Hepatocyte (in vitro differentiated cells): ENCODE measurements around the gene SUSD3. TPM values are rescaled to one million over a fixed set of nuclear protein-coding genes. Genes with fewer than 3 reads are reported as not detected.

ENCODE experiments used
- DNase-seq: peaks from one replicate; pipeline ENCODE4 v3.0.0-alpha.2; 2016; ENCODE audit warnings: low spot score
- H2AFZ ChIP-seq: fragments of 200-600 bp; sonication (generic); 2 replicates; pipeline ENCODE4 v1.6.0; 2016; ENCODE audit warnings: antibody characterized with exemption, mild to moderate bottlenecking
- H3K27ac ChIP-seq: fragments of 200-600 bp; sonication (generic); 2 replicates; pipeline ENCODE4 v1.5.1; 2016; ENCODE audit warnings: mild to moderate bottlenecking
- H3K27me3 ChIP-seq: fragments of 200-600 bp; sonication (generic); 2 replicates; pipeline ENCODE4 v1.6.1; 2016
- H3K36me3 ChIP-seq: fragments of 200-600 bp; sonication (generic); replicated peaks from 2 replicates; pipeline ENCODE4 v1.5.1; 2016; ENCODE audit warnings: low read depth; ENCODE audit not compliant: insufficient read depth
- H3K4me1 ChIP-seq: fragments of 200-600 bp; sonication (generic); 2 replicates; pipeline ENCODE4 v1.5.1; 2016; ENCODE audit warnings: mild to moderate bottlenecking, moderate library complexity; ENCODE audit not compliant: insufficient read depth
- H3K4me2 ChIP-seq: fragments of 200-600 bp; sonication (generic); 2 replicates; pipeline ENCODE4 v1.6.0; 2016
- H3K4me3 ChIP-seq: fragments of 200-600 bp; sonication (generic); 2 replicates; pipeline ENCODE4 v1.5.1; 2016; ENCODE audit warnings: mild to moderate bottlenecking
- H3K79me2 ChIP-seq: fragments of 200-600 bp; sonication (generic); 2 replicates; pipeline ENCODE4 v1.6.0; 2017; ENCODE audit warnings: mild to moderate bottlenecking
- H3K9me2 ChIP-seq: fragments of 200-600 bp; sonication (generic); replicated peaks from 2 replicates; pipeline ENCODE4 v1.6.0; 2017; ENCODE audit warnings: mild to moderate bottlenecking; ENCODE audit not compliant: insufficient read depth
- H3K9me3 ChIP-seq: fragments of 200-600 bp; sonication (generic); 2 replicates; pipeline ENCODE4 v1.5.1; 2016; ENCODE audit warnings: low read depth, mild to moderate bottlenecking
- H4K20me1 ChIP-seq: fragments of 200-600 bp; sonication (generic); 2 replicates; pipeline ENCODE4 v1.6.0; 2016; ENCODE audit warnings: mild to moderate bottlenecking; ENCODE audit not compliant: insufficient read depth, poor library complexity, severe bottlenecking
- EZH2 ChIP-seq: fragments of 200-600 bp; sonication (generic); IDR thresholded peaks from 2 replicates; pipeline ENCODE4 v1.6.1; 2016; ENCODE audit warnings: antibody characterized with exemption, mild to moderate bottlenecking, borderline replicate concordance
- EZH2phosphoT487 ChIP-seq: fragments of 200-600 bp; sonication (generic); IDR thresholded peaks from one replicate; pipeline ENCODE4 v1.6.1; 2018; ENCODE audit warnings: antibody characterized with exemption, mild to moderate bottlenecking, low read depth, moderate library complexity; ENCODE audit not compliant: unreplicated experiment, severe bottlenecking
- WGBS: methylation state at CpG from one replicate; pipeline ENCODE4 v1.1.6; 2016; ENCODE audit warnings: low lambda C conversion rate; ENCODE audit errors: missing lambda C conversion rate; 5-methylcytosine and 5-hydroxymethylcytosine counted together
- polyA plus RNA-seq: library from polyadenylated mRNA; unstranded; fragments of >200 nt; fragmentation: Nextera tagmentation; extraction: Ambion mirVana; gene quantifications from 2 replicates; pipeline ENCODE4 v1.2.1, GENCODE V29; 2016
- total RNA-seq: library from RNA; depleted of rRNA; stranded (reverse); fragments of >200 nt; gene quantifications from 2 replicates; pipeline ENCODE4 v1.2.3, GENCODE V29; 2014
- TF ChIP-seq, protein P1 (sequence below): fragments of 200-600 bp; sonication (generic); IDR thresholded peaks from 2 replicates; pipeline ENCODE4 v1.5.1; 2016; ENCODE audit warnings: antibody characterized with exemption, mild to moderate bottlenecking; ENCODE audit not compliant: poor library complexity

SUSD3 gene
- total and polyA plus RNA-seq, 2 experiments from 2014 or later = 11.4 to 17.3 TPM

DNA sequence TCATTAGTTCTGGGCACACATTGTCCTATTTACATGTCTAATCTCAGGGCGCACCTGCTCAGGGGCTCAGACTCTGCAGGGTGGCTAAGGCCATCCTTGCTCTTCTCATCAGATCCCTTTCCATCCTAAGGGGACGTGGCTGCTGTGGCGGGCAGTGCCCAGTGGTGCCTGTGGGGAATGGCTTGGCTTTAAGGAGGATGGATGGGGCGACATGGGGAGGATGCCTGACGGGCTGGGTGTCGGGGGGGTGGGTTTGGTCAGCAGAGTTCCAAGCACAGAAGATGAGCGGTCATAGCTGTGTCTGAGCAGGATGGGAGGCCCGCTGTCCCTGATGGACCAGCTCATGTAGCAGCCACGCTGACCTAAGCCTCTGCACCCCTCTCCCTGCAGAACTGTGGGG, 40.9 kb upstream of the SUSD3 start:
- Histone ChIP-seq H3K4me2 (no peak overlapping the region), H3K4me3 (no peak overlapping the region), H3K9me2 (no peaks in the 10 kb centered on the region), H3K79me2 (no peaks in the 10 kb centered on the region), H4K20me1 (no peaks in the 10 kb centered on the region), H3K9me3 (no peaks in the 10 kb centered on the region), H3K36me3 (no peaks in the 10 kb centered on the region), H3K4me1 (no peaks in the 10 kb centered on the region), H2AFZ (no peak overlapping the region), H3K27ac (no peak overlapping the region), H3K27me3 (no peaks in the 10 kb centered on the region)
- 93% methylated on average over 9 of the region's 9 CpGs for WGBS
- no peak for TF ChIP-seq EZH2
- TF ChIP-seq, protein P1, sequence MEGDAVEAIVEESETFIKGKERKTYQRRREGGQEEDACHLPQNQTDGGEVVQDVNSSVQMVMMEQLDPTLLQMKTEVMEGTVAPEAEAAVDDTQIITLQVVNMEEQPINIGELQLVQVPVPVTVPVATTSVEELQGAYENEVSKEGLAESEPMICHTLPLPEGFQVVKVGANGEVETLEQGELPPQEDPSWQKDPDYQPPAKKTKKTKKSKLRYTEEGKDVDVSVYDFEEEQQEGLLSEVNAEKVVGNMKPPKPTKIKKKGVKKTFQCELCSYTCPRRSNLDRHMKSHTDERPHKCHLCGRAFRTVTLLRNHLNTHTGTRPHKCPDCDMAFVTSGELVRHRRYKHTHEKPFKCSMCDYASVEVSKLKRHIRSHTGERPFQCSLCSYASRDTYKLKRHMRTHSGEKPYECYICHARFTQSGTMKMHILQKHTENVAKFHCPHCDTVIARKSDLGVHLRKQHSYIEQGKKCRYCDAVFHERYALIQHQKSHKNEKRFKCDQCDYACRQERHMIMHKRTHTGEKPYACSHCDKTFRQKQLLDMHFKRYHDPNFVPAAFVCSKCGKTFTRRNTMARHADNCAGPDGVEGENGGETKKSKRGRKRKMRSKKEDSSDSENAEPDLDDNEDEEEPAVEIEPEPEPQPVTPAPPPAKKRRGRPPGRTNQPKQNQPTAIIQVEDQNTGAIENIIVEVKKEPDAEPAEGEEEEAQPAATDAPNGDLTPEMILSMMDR = no peak
- no peak for TF ChIP-seq EZH2phosphoT487
- DNase-seq = no peak

DNA sequence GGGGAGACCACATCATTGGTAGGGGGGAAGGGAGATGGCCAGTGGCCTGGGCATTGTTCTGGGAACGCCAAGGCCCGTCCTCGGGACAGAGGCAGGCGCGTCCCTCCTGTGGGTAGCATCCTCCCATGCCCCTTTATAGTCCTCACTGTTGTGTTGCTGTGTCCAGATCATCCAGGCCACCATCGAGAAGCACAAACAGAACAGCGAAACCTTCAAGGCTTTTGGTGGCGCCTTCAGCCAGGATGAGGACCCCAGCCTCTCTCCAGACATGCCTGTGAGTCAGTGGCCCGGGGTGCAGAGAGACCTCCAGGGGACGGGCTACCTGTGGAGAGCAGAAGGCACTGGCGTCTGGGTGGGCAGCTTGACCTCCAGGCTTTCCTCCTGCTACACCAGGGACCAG, 38.4 kb upstream of the SUSD3 start:
- no peaks in the 10 kb centered on the region for H3K27me3 ChIP-seq
- H3K9me2 ChIP-seq = no peaks in the 10 kb centered on the region
- TF ChIP-seq EZH2phosphoT487 = no peak
- TF ChIP-seq, protein P1 = no peak
- no peak for TF ChIP-seq EZH2
- no peaks in the 10 kb centered on the region for H3K4me1 ChIP-seq
- no peaks in the 10 kb centered on the region for H3K9me3 ChIP-seq
- H3K4me3 ChIP-seq = no peak overlapping the region
- H3K36me3 ChIP-seq = no peaks in the 10 kb centered on the region
- H3K4me2 ChIP-seq = no peak overlapping the region
- DNase-seq = no peak
- H4K20me1 ChIP-seq = no peaks in the 10 kb centered on the region
- H3K79me2 ChIP-seq = no peaks in the 10 kb centered on the region
- H2AFZ ChIP-seq = no peak overlapping the region
- H3K27ac ChIP-seq = no peak overlapping the region
- WGBS = 97% methylated on average over 11 of the region's 11 CpGs

DNA sequence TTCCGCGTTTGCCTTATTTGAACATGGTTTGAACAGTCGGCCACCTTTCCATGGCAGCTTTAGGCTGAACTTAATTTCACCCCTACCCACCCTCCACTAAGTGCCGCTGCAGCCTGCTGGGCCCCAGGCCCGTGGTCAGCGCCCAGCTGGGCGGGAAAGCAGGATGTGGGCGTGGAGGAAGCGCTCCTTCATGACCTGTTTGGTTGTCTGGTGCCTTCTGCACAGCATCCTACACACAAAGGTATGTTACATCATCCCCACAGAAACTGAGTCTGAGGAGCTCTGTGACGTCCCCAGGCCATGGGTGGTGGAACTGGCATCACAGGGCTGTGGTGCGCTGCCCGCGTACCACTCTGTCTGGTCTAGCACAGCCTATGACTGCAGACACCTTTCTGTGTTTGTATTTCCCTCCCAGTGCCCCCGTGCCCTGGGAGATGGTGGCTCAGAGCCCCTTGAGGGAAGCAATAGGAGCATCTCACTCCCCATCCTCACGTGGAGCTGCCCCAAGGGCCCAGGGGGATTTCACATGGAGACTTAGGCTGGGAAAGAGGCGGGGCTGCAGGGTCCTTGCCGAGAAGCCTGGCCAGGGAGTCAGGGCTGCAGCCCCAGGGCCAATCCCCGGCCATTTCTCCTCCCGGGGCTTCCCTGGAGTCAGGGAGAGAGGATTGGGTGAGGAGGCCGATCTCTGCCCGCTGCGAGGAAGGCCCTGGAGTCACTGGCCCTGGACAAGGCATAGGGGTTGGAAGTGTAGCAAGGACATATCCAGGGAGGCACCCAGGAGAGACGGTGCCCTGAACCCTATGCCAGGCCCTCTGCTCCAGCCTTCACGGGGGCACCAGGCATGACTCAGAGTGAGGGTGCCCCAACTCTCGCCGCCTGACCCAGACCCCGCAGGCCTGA, 37.5 kb upstream of the SUSD3 start:
- Histone ChIP-seq H2AFZ (no peak overlapping the region), H3K27ac (no peak overlapping the region), H4K20me1 (no peaks in the 10 kb centered on the region), H3K79me2 (no peaks in the 10 kb centered on the region), H3K36me3 (no peaks in the 10 kb centered on the region), H3K4me3 (no peak overlapping the region), H3K9me3 (no peaks in the 10 kb centered on the region), H3K27me3 (no peaks in the 10 kb centered on the region), H3K9me2 (no peaks in the 10 kb centered on the region), H3K4me1 (no peaks in the 10 kb centered on the region), H3K4me2 (no peak overlapping the region)
- DNase-seq = no peak
- no peak for TF ChIP-seq EZH2phosphoT487
- TF ChIP-seq EZH2 = no peak
- TF ChIP-seq, protein P1 = no peak
- 80% methylated on average over 26 of the region's 27 CpGs for WGBS
